Neural cell (in vitro differentiated cells): ENCODE results near the gene ZNHIT3. TPM values are rescaled to one million over a fixed set of nuclear protein-coding genes. Genes with fewer than 3 reads are reported as not detected.
"Not testable (repeated sequence)": the region's sequence is repeated elsewhere in the genome, so short reads cannot be mapped to it uniquely, and the experiment has no call there.

Experiments
- H2AFZ ChIP-seq: fragments of 200-600, 300-800 bp; sonication (generic), shearing (Covaris generic); 2 replicates; pipeline ENCODE4 v1.6.0; 2014; ENCODE audit warnings: low read depth, mild to moderate bottlenecking, antibody characterized with exemption, low read length, moderate library complexity
- H3F3A ChIP-seq: fragments of 200-600 bp; shearing (Covaris generic); 2 replicates; pipeline ENCODE4 v1.6.1; 2016; ENCODE audit warnings: mild to moderate bottlenecking, moderate library complexity, mixed read lengths, antibody characterized with exemption, low read length; ENCODE audit not compliant: insufficient read depth, poor library complexity, severe bottlenecking
- H3K27ac ChIP-seq: fragments of 200-600, 300-800 bp; sonication (generic), shearing (Covaris generic); 2 replicates; pipeline ENCODE4 v1.5.1; 2014; ENCODE audit warnings: mild to moderate bottlenecking, low read length, moderate library complexity
- H3K27me3 ChIP-seq: fragments of 300-800, 200-600 bp; sonication (generic), shearing (Covaris generic); 2 replicates; pipeline ENCODE4 v1.6.0; 2014; ENCODE audit warnings: mild to moderate bottlenecking, low read depth, low read length, moderate library complexity; ENCODE audit not compliant: insufficient read depth
- H3K36me3 ChIP-seq: fragments of 300-800, 200-600 bp; sonication (generic), shearing (Covaris generic); 2 replicates; pipeline ENCODE4 v1.5.1; 2014; ENCODE audit warnings: mild to moderate bottlenecking, antibody characterized with exemption, low read length, moderate library complexity; ENCODE audit not compliant: insufficient read depth
- H3K4me2 ChIP-seq: fragments of 300-800, 200-600 bp; sonication (generic), shearing (Covaris generic); 2 replicates; pipeline ENCODE4 v1.6.0; 2014; ENCODE audit warnings: mild to moderate bottlenecking, low read length
- H3K4me3 ChIP-seq: fragments of 300-800, 200-600 bp; sonication (generic), shearing (Covaris generic); 2 replicates; pipeline ENCODE4 v1.5.1; 2014; ENCODE audit warnings: mild to moderate bottlenecking, low read length, moderate library complexity
- H3K79me2 ChIP-seq: fragments of 200-600 bp; shearing (Covaris generic); replicated peaks from 2 replicates; pipeline ENCODE4 v1.6.0; 2014; ENCODE audit warnings: mild to moderate bottlenecking, low read length, moderate library complexity; ENCODE audit not compliant: insufficient read depth
- H3K9ac ChIP-seq: fragments of 300-800, 200-600 bp; sonication (generic), shearing (Covaris generic); 2 replicates; pipeline ENCODE4 v1.6.1; 2016; ENCODE audit warnings: mild to moderate bottlenecking, low read length, mixed read lengths
- H3K9me2 ChIP-seq: fragments of 200-600 bp; shearing (Covaris generic); 2 replicates; pipeline ENCODE4 v1.6.1; 2016; ENCODE audit warnings: mild to moderate bottlenecking, low read length, mixed read lengths; ENCODE audit not compliant: insufficient read depth
- H3K9me3 ChIP-seq: fragments of 200-600, 300-800 bp; sonication (generic), shearing (Covaris generic); 2 replicates; pipeline ENCODE4 v1.6.1; 2016; ENCODE audit warnings: mild to moderate bottlenecking, mixed run types, low read length, moderate library complexity, mixed read lengths
- H4K20me1 ChIP-seq: fragments of 200-600 bp; shearing (Covaris generic); 2 replicates; pipeline ENCODE4 v1.6.1; 2016; ENCODE audit warnings: mild to moderate bottlenecking, mixed run types; ENCODE audit not compliant: insufficient read depth
- CTCF ChIP-seq: fragments of 450-650 bp; IDR thresholded peaks from 2 replicates; pipeline ENCODE4 v1.5.1; 2014; ENCODE audit warnings: antibody characterized with exemption, mild to moderate bottlenecking, moderate library complexity; ENCODE audit not compliant: poor library complexity, severe bottlenecking
- EP300 ChIP-seq: fragments of 450-650 bp; conservative IDR thresholded peaks from 2 replicates; pipeline ENCODE4 v1.6.1; 2014; ENCODE audit warnings: antibody characterized with exemption, mild to moderate bottlenecking, moderate library complexity; ENCODE audit not compliant: poor library complexity, severe bottlenecking
- EZH2 ChIP-seq: fragments of 200-600, 300-800 bp; shearing (Covaris generic), sonication (generic); IDR thresholded peaks from 2 replicates; pipeline ENCODE4 v1.6.1; 2014; ENCODE audit warnings: antibody characterized with exemption, low read length, borderline replicate concordance, mild to moderate bottlenecking; ENCODE audit not compliant: insufficient read depth, poor library complexity, severe bottlenecking
- MXI1 ChIP-seq: fragments of 450-650 bp; conservative IDR thresholded peaks from 2 replicates; pipeline ENCODE4 v1.6.1; 2014; ENCODE audit warnings: antibody characterized with exemption, mild to moderate bottlenecking; ENCODE audit not compliant: poor library complexity, severe bottlenecking
- POLR2AphosphoS5 ChIP-seq: IDR thresholded peaks from 2 replicates; pipeline ENCODE4 v1.6.1; 2012
- RAD21 ChIP-seq: fragments of 450-650 bp; conservative IDR thresholded peaks from 2 replicates; pipeline ENCODE4 v1.6.1; 2014; ENCODE audit warnings: antibody characterized with exemption, mild to moderate bottlenecking, moderate library complexity
- REST ChIP-seq: IDR thresholded peaks from 2 replicates; pipeline ENCODE4 v1.6.1; 2012; ENCODE audit warnings: borderline replicate concordance
- SMC3 ChIP-seq: fragments of 450-650 bp; conservative IDR thresholded peaks from 2 replicates; pipeline ENCODE4 v1.6.1; 2014; ENCODE audit warnings: antibody characterized with exemption, mild to moderate bottlenecking, moderate library complexity; ENCODE audit not compliant: poor library complexity
- TAF1 ChIP-seq: IDR thresholded peaks from 2 replicates; pipeline ENCODE4 v1.6.1; 2012; ENCODE audit warnings: low read depth
- polyA plus RNA-seq: library from polyadenylated mRNA; depleted of rRNA; stranded (reverse); fragments of >200 nt; gene quantifications from 2 replicates; pipeline ENCODE4 v1.2.3, GENCODE V29; 2014

Gene ZNHIT3
- polyA plus RNA-seq, 1 donor from 2014 or later: 226 TPM

GRCh38 chr17:36482611-36483504 is 3.6 kb upstream of the ZNHIT3 start:
- peaks cover 11% of the 10 kb centered on the region for H3K79me2 ChIP-seq
- no peaks in the 10 kb centered on the region for H3K9me3 ChIP-seq
- no peaks in the 10 kb centered on the region for H4K20me1 ChIP-seq
- H3K27me3 ChIP-seq: peaks cover 23% of the 10 kb centered on the region
- no peaks in the 10 kb centered on the region for H3F3A ChIP-seq
- peak overlapping the region; percentile 40 for H2AFZ ChIP-seq
- H3K4me2 ChIP-seq: peak overlapping the region; percentile 30
- peak overlapping the region; percentile 68 for H3K4me3 ChIP-seq
- H3K27ac ChIP-seq: no peak overlapping the region
- no peaks in the 10 kb centered on the region for H3K36me3 ChIP-seq
- H3K9me2 ChIP-seq: no peaks in the 10 kb centered on the region
- H3K9ac ChIP-seq: peak overlapping the region; percentile 31
- TF ChIP-seq POLR2AphosphoS5 (no peak), SMC3 (peak; percentile 98), TAF1 (no peak), CTCF (peak; percentile 99), RAD21 (peak; percentile 98), MXI1 (peak; percentile 90), EZH2 (no peak), EP300 (peak; percentile 10)

- not testable (repeated sequence) for H3K9ac ChIP-seq, H3K9me3 ChIP-seq, H3K9me2 ChIP-seq, H3K27ac ChIP-seq, H3K4me2 ChIP-seq, H2AFZ ChIP-seq, H4K20me1 ChIP-seq, H3K36me3 ChIP-seq, H3F3A ChIP-seq, H3K4me3 ChIP-seq
- H3K79me2 ChIP-seq: peaks cover 23% of the 10 kb centered on the region
- H3K27me3 ChIP-seq: peaks cover 23% of the 10 kb centered on the region
These were observed 2.5 kb upstream of the ZNHIT3 start for GRCh38 chr17:36484021-36484420.

- H3K9me2 ChIP-seq: no peaks in the 10 kb centered on the region
- no peak overlapping the region for H3K4me2 ChIP-seq
- H3K27me3 ChIP-seq: peaks cover 17% of the 10 kb centered on the region
- no peaks in the 10 kb centered on the region for H3K9me3 ChIP-seq
- no peak overlapping the region for H3K27ac ChIP-seq
- TF ChIP-seq POLR2AphosphoS5 (no peak), MXI1 (no peak), REST (no peak), CTCF (no peak), EP300 (no peak), EZH2 (no peak), RAD21 (no peak), SMC3 (no peak), TAF1 (no peak)
- H3K4me3 ChIP-seq: no peak overlapping the region
- no peaks in the 10 kb centered on the region for H3K36me3 ChIP-seq
- H4K20me1 ChIP-seq: no peaks in the 10 kb centered on the region
- H3K9ac ChIP-seq: no peak overlapping the region
- H3K79me2 ChIP-seq: peaks cover 32% of the 10 kb centered on the region
- no peaks in the 10 kb centered on the region for H3F3A ChIP-seq
- no peak overlapping the region for H2AFZ ChIP-seq
These were observed 1.5 kb upstream of the ZNHIT3 start for GRCh38 chr17:36485027-36485426.
